GM13977 (cell line): Measurements from ENCODE around the gene PABPN1.

Experiments used
- DNase-seq: peaks from one replicate; pipeline ENCODE4 v3.0.0; 2012; ENCODE audit warnings: low spot score
- CTCF ChIP-seq: IDR thresholded peaks from 2 replicates; pipeline ENCODE4 v1.5.1; 2012; ENCODE audit warnings: mild to moderate bottlenecking, control low read depth; ENCODE audit not compliant: insufficient read depth; ENCODE audit errors: extremely low read depth, missing control alignments
- in situ Hi-C: fragments of 300-500 bp; cut with MboI; formaldehyde crosslinking; loops from one replicate; pipeline ENCODE4 v1.12.0; 2022; ENCODE audit warnings: low sequenced_read_pairs, low pct_unique_long_range_greater_than_20kb, mixed read lengths, inconsistent platforms; ENCODE audit not compliant: unreplicated experiment

Gene PABPN1

DNA sequence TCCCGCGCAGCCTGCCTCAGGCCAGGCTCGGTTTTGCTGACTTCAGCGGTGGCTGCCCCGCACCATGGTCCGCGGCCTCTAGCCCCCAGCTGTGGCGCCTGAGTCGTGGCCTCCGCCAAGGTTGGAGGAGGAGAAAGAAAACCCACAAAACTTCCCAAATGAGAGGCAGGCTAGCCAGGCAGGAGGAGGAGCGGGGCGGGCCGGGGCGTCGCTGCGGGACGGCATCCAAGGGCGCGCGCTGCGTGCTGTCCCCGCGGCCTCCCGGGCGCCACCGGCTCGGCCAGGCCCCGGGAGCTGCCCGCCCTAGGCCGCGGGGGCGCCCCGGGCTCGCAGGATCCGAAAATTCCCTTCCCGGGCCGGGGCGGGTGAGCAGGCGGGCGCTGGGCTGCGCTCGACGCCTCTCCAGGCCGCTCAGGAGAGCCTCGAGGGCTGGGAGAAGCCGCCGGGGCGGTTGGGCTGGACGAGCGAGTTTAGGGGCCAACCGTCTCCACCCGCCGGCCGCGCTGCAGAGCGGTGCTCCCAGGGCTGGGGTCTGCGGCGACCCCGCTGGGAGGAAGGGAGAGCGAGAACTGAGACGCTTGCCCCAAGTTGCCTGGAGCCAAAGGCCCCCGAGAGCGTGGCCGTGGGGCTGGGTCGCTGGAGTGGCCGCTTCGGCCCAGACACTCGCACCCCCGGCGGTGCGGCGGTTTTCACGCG is 43.9 kb downstream of the PABPN1 start, which contains the start of gene EFS:
Gene EFS (minus strand): TSS at position 137 of the 696 bp plus-strand sequence. CDS start 147 bp downstream, outside the sequence.
- DNase-seq: peak; percentile 48
- in situ Hi-C loops: no loop called here
- TF ChIP-seq CTCF: no peak

DNA sequence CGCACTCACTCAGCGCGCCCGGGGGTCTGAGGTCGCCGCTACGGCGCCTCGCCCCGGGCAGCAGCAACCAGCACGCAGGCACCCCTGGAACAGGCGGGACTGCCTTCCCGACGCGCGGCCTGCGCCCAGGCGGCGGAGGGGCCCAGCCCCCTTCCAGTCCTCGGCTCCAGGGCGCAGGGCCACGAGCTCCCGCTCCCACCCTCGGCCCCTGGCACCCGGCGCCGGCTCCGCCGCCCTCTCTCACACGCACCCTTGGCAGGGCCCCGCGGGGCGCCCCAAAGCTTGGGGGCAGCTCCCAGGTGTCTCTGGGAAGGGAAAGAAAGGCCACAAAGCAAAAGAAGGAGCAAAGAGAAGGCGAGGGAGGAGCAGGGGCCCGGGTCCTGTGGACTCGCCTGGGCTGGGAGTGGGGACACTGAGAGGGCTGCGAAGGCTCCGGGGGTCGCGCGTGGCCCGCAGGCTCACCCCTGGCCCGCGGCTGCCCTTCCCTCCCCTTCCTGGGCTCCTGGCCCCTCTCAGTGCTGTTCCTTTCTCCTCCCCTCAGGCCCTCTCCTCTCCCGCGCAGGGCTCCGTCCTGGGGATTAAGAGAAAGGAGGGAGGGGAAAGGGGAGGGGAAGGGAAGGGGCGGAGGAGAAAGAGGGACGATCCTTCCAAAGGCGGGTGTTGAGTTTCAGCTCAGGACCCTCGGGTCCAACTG is 44.6 kb downstream of the PABPN1 start:
- no peak for DNase-seq
- no peak for TF ChIP-seq CTCF
- in situ Hi-C loops: no loop called here

DNA sequence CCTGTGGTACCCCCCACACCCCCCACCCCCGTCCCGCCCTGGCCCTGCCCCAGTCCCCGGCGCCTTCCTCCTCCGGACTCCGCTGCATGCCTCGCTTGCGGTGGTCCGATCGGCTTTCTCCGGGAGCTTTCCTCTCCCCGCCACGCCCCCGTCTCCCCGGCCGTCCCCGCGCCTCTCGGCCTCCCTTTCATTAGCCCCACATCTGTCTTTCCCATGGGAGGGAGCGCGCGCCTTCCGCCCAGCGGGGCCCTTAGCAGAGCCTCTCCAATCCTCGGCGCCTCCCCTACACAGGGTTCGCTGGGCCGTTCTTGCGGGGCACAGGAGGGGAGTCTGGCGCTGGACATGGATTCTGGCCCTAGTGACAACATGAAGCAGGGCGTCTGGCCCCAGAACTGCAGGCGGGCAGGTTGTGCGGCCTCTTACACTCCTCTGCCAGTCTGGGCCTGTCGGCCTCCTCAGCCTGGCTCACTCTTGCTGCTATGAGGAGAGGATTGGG is 45.2 kb downstream of the PABPN1 start:
- in situ Hi-C loops: no loop called here
- no peak for DNase-seq

DNA sequence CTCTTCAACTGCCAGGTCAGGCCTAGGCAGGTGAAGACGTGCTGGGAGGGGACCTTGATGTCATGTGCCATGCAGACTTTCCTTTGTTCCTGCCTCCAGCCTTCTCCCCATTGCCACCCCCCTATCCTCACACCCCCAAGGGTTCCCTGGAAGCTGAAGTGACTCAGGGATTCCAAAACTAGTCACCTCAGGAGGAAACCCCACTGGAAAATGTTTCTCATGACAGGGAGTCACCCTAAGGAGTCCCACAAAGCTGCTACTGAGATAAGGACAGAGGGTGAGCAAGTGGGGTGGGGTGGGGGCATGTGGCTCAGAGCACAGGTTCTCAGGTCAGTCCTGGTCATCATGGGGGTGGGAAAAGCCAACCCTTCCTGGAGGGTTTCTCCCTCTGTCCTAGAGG is 49.0 kb downstream of the PABPN1 start:
- in situ Hi-C loops: no loop called here

More for the DNA sequence above, 45.2 kb downstream of the PABPN1 start:
- TF ChIP-seq CTCF: no peak

DNA sequence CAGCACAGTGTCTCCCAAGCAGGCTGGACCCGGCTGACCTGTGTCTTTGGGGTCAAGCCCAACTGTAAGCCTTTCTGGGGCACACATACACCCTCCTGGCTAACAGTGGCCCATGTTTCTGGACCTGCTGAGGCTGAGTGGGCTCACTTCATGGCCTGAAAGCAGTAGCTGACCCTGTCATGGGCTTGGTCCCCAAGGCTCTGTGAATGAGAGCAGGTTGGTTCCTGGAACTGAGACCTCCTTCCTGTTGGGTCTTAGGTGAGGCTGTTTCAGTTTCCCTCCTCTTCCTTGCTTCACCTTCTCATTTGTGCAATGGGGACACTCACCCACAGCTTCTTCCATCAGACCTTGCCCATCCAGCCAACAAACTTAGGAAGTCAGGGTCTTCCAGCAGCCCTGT is 50.6 kb downstream of the PABPN1 start:
- no peak for TF ChIP-seq CTCF
- in situ Hi-C loops: no loop called here
- DNase-seq: no peak

More for the DNA sequence above, 49.0 kb downstream of the PABPN1 start:
- no peak for DNase-seq
- no peak for TF ChIP-seq CTCF

DNA sequence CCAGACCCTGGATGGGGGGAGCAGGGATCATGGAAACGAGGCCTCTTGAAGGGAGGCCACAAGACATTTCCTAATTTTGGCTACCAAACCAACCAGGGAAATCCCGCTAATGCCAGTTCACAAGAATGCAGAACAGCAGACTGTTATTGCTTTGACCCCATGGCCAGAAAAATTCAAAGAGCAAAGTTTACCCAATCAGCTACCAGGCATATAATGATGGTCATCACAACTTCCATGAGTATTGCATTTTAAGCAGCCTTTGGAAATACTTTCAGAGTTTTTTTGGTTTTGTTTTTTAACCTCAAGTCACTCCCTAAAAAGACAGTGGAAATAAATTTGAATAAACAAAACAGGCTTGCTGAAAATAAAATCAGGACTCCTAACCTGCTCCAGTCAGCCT is 51.3 kb downstream of the PABPN1 start, which contains the start of gene IL25:
Gene IL25 (plus strand): TSS at position 301 of the 400 bp plus-strand sequence.
- in situ Hi-C loops: no loop called here
- no peak for DNase-seq
- TF ChIP-seq CTCF: no peak
